Activated T-helper 1 cell treated with Interleukin-2 at 50 U/mL for 16 hours (primary cell): ENCODE results near the gene MBNL2.

Source experiments
- DNase-seq: peaks from one replicate; pipeline ENCODE4 v3.0.0-alpha.2; 2020; ENCODE audit warnings: low read depth

Gene MBNL2

GRCh38 chr13:97234742-97235141 is 12.6 kb downstream of the MBNL2 start:
- DNase-seq, result no peak

- no peak for DNase-seq
Observed at GRCh38 chr13:97235549-97236231, 13.6 kb downstream of the MBNL2 start.

- no peak for DNase-seq
Observed at GRCh38 chr13:97237388-97237787, 15.3 kb downstream of the MBNL2 start.

GRCh38 chr13:97238432-97238831 is 16.3 kb downstream of the MBNL2 start:
- no peak for DNase-seq

- DNase-seq, result no peak
Observed at GRCh38 chr13:97238883-97239282, 16.8 kb downstream of the MBNL2 start.

- no peak for DNase-seq
Observed at GRCh38 chr13:97239306-97239705, 17.2 kb downstream of the MBNL2 start.

- DNase-seq, result no peak
Observed at GRCh38 chr13:97239943-97240787, 18.0 kb downstream of the MBNL2 start.

- DNase-seq, result no peak
Observed at GRCh38 chr13:97240788-97241734, 18.9 kb downstream of the MBNL2 start.

- no peak for DNase-seq
Observed at GRCh38 chr13:97241761-97242160, 19.6 kb downstream of the MBNL2 start.

- DNase-seq, result no peak
Observed at GRCh38 chr13:97242755-97243497, 20.8 kb downstream of the MBNL2 start.

- DNase-seq, result no peak
Observed at GRCh38 chr13:97243915-97244781, 22.0 kb downstream of the MBNL2 start.

- DNase-seq, result no peak
Observed at GRCh38 chr13:97245011-97245410, 22.9 kb downstream of the MBNL2 start.

GRCh38 chr13:97246596-97247158 is 24.5 kb downstream of the MBNL2 start:
- DNase-seq, result no peak

- no peak for DNase-seq
Observed at GRCh38 chr13:97248243-97248642, 26.1 kb downstream of the MBNL2 start.

- no peak for DNase-seq
Observed at GRCh38 chr13:97249093-97249795, 27.1 kb downstream of the MBNL2 start.

- DNase-seq, result no peak
Observed at GRCh38 chr13:97249796-97250495, 27.8 kb downstream of the MBNL2 start.

- no peak for DNase-seq
Observed at GRCh38 chr13:97250560-97250959, 28.4 kb downstream of the MBNL2 start.

- no peak for DNase-seq
Observed at GRCh38 chr13:97252735-97253134, 30.6 kb downstream of the MBNL2 start.
